GM18505 (cell line): ENCODE data around the gene CORO2A.
"Not testable (repeated sequence)": the region's sequence is repeated elsewhere in the genome, so short reads cannot be mapped to it uniquely, and the experiment has no call there.

ENCODE experiments used
- ATAC-seq: cut with Tn5 transposase; IDR thresholded peaks from one replicate; pipeline ENCODE4 v1.9.1; 2021; ENCODE audit not compliant: unreplicated experiment
- POLR2A ChIP-seq: IDR thresholded peaks from 4 replicates; pipeline ENCODE4 v1.6.1; 2011; ENCODE audit warnings: borderline replicate concordance; ENCODE audit not compliant: insufficient read depth, insufficient read length; ENCODE audit errors: extremely low read depth

Gene CORO2A

DNA sequence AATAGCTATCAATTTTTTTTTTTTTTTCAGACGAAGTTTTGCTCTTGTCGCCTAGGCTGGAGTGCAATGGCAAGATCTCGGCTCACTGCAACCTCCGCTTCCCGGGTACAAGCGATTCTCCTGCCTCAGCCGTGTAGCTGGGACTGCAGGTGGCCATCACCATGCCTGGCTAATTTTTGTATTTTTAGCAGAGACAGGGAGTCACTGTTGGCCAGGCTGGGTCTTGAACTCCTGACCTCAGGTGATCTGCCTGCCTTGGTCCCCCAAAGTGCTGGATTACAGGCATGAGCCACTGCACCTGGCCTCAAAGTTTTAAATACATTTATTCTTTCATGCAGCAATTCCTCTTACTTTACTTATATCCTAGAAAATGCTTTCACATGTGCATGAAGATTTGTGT lies 91.0 kb downstream of the CORO2A start:
- no peak for ATAC-seq
- no peak for TF ChIP-seq POLR2A

DNA sequence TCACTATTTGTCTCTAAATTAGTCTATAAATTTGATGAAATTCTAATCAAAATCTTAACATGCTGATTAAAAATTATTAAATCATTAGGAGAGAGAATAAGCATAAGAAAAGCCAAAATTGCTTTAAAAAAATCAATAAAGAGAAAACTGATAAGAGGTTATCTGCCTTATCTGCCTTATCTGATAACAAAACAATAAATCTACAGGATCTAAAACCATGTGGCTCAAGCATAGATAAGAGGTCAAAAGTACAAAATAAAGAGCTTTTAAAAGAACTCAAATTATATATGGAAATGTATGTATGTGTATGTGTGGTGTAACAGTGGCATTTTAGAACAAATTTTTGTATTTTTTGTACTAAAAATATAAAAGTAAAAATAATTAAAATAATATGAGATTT lies 92.0 kb downstream of the CORO2A start:
- no peak for TF ChIP-seq POLR2A
- no peak for ATAC-seq

DNA sequence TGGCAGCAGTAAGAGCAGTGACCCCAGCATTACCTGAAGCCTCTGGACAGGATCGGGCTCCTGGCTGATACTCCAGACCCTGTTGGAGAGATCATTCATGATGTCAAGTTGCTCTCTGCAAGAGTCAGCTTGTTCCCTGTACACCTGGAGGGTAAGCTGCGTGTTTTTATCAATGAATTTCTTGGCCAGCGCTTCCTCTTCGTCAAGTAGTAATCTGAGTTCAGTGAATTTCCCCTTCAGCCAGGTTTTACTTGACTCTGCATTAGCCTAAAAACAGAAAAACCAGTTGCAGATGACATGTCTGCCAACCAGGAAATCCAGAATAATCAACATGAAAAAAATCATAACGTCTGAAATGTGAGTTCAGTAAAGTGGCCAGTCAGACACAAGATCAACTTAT lies 92.5 kb downstream of the CORO2A start:
- ATAC-seq: no peak
- no peak for TF ChIP-seq POLR2A

DNA sequence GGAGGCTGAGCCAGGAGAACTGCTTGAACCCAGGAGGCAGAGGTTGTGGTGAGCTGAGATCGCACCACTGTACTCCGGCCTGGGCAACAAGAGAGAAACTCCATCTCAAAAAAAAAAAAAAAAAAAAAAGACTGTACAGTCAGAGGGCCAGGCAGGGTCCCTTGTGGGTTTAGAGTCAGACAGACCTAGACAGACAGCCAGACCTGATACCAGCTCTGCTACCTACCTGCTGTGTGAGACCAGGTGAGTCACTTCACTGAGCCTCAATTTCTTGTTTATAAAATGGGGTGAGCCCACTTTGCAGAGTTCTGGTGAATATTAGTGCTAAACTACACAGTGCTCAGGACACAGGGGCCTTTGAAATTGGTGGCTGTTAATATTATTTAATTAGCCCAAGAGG lies 93.1 kb downstream of the CORO2A start:
- TF ChIP-seq POLR2A: no peak
- ATAC-seq: no peak

DNA sequence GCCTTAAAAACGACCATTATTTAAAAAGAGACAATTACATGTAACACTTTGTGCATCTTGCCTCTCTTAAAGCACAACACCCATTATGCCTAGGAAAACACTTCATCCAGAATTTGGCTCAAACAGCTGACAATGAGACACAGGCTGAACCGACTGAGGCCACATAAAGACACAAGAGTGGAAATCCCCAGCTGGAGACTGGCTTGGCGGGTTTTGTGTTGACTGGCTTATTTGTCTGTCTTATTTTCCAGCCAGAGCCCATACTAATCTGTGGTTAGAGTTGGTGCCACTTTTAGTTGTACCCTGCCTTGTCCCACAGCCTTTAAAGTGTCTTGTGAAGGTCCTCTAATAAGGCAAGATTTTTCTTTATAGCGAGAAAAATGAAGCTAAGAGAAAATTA lies 94.6 kb downstream of the CORO2A start:
- TF ChIP-seq POLR2A: no peak
- no peak for ATAC-seq

DNA sequence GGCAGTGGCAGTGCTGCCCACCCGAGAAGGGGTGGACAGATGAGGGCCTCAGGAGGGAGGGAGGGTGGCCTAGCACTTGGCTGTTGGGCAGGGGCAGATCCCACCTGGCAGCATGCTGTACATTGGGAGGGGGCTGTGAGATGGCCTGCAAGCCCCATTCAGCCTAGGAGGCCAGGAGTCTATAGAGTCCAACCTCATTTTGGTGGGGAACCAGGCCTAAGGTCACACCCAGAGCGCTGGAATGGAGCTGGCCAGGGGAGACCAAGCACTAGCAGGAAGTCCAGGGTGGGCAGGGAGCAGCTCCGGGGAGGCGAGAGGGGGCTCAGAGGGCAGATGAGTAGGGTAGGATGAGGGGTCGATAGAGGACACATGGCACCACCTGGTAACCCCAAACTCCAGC lies 96.3 kb downstream of the CORO2A start:
- no peak for ATAC-seq
- TF ChIP-seq POLR2A: no peak

DNA sequence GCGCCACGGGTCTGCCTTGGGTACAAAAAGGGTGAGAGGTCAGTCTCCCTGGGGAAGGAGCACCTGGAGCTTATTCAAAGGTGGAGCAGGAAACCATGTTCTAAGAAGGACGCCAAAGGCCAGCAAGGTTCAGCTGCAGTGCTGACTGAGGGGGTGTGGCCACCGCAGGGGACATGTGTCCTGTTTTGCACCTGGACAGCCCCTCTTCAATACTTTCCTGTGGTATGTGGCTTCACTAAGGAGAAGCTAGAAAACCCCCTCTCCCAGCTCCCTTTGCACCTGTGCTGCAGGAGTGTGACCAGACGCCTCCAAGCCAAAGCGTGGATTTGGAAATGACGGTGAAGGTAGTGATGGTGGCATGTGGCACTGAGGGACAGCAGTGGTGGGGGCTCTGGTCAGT lies 97.0 kb downstream of the CORO2A start:
- TF ChIP-seq POLR2A: no peak
- ATAC-seq: no peak

DNA sequence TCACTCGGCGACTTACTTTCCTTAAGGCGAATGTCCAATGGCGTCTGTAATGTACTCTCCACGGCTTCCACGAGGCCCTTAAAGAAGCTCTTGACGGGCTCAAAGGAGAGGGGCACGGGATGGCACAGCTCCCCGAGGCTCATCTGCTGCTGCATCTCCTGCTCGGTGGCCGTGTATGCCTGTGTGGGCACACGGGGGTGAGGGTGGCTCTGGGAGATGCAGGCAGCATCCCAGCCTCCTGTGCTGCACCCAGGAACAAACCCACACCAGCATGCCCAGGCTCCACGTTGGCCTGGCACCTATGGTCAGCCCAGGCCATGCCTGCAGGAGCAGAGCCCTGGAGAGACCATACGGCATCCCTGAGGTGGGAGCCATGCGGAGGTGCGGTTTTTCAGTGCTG lies 97.6 kb downstream of the CORO2A start:
- no peak for TF ChIP-seq POLR2A
- ATAC-seq: no peak

DNA sequence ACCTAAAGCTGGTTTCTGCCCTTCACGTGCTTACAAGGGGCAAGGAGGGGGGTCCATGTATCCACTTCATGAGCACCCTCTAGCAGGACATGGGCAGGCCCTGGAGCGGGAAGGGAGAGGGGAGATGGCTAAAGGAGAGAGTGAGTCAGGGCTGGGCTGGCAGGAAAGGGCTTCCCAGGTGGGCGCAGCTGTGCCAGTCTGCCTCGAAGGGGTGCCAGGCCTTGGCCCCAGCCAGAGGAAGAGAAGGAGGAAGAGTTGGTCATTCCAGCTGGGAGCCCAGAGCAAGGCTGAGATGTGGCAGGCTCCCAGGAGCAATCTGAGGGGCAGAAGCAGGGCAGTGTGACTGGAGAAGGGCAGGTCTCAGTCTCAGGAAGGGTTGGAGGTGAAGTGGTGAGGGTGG lies 98.1 kb downstream of the CORO2A start:
- ATAC-seq: no peak
- TF ChIP-seq POLR2A: no peak

DNA sequence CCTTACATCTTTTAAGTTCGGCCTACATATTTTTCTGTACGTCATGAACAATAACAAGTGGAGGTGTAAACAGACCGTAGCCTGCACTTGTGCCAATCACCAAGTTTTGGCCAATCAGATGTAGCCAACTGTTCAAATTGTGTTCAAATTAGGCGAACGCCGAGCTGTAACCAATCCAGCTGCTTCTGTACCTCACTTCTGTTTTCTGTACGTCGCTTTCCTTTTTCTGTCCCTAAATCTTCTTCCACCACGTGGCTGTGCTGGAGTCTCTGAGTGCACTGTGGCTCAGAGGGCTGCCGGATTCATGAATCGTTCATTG lies 99.9 kb downstream of the CORO2A start:
- ATAC-seq: no peak
- TF ChIP-seq POLR2A: no peak

DNA sequence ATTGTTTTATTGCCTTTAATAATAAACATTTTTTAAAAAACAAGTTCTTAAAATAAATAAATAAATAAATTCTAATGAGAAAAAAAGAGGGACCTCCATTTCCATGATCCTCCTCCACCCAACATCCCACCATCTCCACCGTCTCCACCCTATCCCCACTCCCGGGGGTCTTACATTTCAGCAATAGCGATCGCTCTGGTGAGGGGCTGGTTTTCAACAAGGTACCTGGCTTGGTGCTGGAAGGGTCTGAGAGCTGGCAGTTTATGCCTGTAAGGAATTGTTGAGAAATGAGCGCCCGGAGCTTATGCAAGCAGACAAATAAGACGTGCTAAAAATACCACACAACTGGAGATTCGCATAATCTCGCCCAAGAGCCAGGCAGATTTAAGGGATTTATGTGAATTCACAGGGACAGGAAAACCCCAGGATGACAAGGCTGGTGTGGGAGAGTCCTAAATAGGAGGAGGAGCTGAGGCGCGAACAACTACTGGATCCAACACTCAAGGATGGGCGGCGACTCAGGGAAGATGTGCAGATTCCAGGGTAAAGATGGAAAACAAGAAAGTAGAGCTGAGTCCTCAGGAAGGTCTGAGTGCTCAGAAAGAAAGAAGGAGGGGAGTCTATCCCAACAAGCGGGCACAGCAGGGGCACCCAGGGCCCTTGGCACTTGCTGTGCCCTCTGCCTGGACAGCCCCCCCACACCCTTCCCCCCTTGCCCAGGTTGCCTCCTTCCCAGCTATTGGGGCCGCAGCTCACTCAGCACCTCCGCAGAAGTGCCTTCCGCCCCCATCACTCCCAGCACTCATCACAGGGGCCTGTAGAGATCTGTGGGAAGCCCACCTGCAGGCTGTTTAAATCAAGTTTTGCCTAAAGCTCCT lies 100.5 kb downstream of the CORO2A start:
- no peak for ATAC-seq

DNA sequence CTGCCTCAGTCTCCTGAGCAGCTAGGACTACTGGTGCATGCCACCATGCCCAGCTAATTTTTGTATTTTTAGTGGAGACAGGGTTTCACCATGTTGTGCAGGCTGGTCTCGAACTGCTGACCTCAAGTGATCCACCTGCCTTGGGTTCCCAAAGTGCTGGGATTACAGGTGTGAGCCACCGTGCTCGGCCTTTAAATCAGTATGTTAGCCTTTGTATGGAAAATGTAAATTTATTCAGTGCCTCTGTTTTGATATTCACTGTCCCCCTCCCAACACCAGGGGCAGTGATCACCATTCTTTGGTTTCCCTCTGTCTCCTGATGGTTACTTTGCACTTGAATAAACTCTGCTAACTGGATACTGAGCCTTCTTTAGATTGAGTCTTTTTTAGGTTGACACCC lies 101.8 kb downstream of the CORO2A start:
- ATAC-seq: not testable (repeated sequence)

More for the DNA sequence above, 100.5 kb downstream of the CORO2A start:
- TF ChIP-seq POLR2A: no peak

DNA sequence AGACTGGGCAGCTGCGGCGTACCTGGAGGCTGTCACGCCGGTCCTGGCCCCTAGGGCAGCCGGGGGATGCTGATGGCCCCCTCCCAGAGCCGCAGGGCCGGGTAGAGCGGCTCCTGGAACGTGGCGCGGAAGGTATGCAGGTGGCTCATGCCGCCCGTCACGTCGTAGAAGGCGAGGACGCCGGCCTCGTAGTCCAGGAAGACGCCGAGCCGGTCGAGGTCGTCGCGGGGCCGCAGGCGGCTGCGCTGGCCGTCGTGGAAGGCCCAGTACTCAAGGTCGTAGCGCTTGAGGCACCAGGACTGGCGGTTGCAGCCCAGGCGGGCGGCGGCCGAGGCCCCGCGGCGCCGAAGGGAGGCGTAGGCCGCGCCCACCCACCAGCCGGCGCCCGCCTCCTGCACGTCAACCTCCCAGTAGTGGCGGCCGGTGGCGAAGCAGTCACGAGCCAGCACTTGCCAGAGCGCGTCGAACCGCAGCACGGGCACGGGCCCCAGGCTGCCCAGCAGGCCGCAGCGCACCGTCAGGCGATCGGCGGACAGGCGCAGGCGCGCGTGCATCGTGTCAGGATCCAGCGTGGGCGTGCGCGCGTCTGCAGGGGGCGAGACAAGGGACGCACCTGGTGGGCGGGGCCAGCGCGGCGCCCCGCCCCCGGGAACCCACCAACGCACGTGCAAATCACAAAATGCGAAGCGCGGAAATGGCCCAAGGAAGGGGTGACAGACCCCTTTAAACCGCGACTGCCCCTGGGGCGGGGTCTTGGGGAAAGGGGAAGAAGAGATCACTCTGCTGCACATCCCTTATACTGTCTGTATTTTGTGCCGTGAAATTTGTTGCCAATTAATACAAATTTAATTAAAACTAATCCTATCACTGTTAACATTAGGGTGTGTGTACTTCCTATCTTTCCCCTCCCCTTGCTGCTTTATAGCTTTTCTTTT lies 104.8 kb downstream of the CORO2A start:
- no peak for TF ChIP-seq POLR2A
- no peak for ATAC-seq

DNA sequence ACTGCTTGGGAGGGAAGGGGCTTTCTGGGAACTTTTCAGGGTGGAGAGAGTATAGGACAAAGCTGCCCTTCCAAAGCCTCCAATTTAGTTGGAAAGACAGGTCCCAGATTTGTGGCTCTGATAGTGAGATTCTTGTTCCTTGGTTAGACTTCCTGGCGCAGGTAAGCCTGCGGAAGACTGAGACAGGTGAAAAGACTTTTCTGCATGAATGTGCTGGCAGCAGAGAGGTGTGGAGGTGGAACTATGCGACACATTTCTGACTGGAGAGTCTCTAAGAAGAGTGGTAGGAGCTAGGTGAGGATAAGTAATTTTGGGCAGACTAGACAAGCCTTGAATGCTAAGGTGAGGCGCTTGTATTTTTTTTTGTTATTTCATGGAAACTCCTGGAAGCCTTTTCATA lies 106.0 kb downstream of the CORO2A start:
- TF ChIP-seq POLR2A: no peak
- no peak for ATAC-seq
